H1 (cell line): ENCODE results near the gene TTC23. TPM values are rescaled to one million over a fixed set of nuclear protein-coding genes. Genes with fewer than 3 reads are reported as not detected.

Experiments used
- CBX5 ChIP-seq: fragments of 300-800, 300-1000 bp; sonication (generic); IDR thresholded peaks from 2 replicates; pipeline ENCODE4 v1.7.1; 2016; ENCODE audit warnings: antibody characterized with exemption, low read length, low read depth
- CHD2 ChIP-seq: IDR thresholded peaks from 2 replicates; pipeline ENCODE4 v1.6.1; 2012; ENCODE audit warnings: low read length, improper control_type of control experiment
- polyA plus RNA-seq, 7 experiments: library from polyadenylated mRNA; depleted of rRNA in 3 of 7; stranded (reverse) in 5 of 7; unstranded in 2 of 7; fragments of >200 nt in 5 of 7; fragments of 200-250 nt in 2 of 7; gene quantifications; 1 replicate in 5 of 7; 2 replicates in 1 of 7; 4 replicates in 1 of 7; pipeline versions ENCODE4 v1.2.1 to v1.2.3, GENCODE V29; 2011 to 2013; ENCODE audit warnings: missing spikeins in 2 of 7, mixed read lengths in 2 of 7
- total RNA-seq: library from RNA; stranded (reverse); fragmentation: NEBNext Ultra II Directional; extraction: Animal tissue kit (Norgen Biotek cat#: 25700); gene quantifications from 2 replicates; pipeline ENCODE4 v1.2.1, GENCODE V29; 2021
- TF ChIP-seq, protein P1 (sequence below): fragments of 300-600 bp; sonication (generic); IDR thresholded peaks from 2 replicates; pipeline ENCODE4 v1.7.1; 2012; ENCODE audit warnings: low read length, moderate library complexity, mild to moderate bottlenecking, inconsistent platforms; ENCODE audit not compliant: insufficient replicate concordance

TTC23 gene
- total and polyA plus RNA-seq, 2 of the 8 experiments (the other 6 are each of a cell fraction or from before 2014, with no cell fraction given): 4.8 to 23.0 TPM

- TF ChIP-seq, protein P1, sequence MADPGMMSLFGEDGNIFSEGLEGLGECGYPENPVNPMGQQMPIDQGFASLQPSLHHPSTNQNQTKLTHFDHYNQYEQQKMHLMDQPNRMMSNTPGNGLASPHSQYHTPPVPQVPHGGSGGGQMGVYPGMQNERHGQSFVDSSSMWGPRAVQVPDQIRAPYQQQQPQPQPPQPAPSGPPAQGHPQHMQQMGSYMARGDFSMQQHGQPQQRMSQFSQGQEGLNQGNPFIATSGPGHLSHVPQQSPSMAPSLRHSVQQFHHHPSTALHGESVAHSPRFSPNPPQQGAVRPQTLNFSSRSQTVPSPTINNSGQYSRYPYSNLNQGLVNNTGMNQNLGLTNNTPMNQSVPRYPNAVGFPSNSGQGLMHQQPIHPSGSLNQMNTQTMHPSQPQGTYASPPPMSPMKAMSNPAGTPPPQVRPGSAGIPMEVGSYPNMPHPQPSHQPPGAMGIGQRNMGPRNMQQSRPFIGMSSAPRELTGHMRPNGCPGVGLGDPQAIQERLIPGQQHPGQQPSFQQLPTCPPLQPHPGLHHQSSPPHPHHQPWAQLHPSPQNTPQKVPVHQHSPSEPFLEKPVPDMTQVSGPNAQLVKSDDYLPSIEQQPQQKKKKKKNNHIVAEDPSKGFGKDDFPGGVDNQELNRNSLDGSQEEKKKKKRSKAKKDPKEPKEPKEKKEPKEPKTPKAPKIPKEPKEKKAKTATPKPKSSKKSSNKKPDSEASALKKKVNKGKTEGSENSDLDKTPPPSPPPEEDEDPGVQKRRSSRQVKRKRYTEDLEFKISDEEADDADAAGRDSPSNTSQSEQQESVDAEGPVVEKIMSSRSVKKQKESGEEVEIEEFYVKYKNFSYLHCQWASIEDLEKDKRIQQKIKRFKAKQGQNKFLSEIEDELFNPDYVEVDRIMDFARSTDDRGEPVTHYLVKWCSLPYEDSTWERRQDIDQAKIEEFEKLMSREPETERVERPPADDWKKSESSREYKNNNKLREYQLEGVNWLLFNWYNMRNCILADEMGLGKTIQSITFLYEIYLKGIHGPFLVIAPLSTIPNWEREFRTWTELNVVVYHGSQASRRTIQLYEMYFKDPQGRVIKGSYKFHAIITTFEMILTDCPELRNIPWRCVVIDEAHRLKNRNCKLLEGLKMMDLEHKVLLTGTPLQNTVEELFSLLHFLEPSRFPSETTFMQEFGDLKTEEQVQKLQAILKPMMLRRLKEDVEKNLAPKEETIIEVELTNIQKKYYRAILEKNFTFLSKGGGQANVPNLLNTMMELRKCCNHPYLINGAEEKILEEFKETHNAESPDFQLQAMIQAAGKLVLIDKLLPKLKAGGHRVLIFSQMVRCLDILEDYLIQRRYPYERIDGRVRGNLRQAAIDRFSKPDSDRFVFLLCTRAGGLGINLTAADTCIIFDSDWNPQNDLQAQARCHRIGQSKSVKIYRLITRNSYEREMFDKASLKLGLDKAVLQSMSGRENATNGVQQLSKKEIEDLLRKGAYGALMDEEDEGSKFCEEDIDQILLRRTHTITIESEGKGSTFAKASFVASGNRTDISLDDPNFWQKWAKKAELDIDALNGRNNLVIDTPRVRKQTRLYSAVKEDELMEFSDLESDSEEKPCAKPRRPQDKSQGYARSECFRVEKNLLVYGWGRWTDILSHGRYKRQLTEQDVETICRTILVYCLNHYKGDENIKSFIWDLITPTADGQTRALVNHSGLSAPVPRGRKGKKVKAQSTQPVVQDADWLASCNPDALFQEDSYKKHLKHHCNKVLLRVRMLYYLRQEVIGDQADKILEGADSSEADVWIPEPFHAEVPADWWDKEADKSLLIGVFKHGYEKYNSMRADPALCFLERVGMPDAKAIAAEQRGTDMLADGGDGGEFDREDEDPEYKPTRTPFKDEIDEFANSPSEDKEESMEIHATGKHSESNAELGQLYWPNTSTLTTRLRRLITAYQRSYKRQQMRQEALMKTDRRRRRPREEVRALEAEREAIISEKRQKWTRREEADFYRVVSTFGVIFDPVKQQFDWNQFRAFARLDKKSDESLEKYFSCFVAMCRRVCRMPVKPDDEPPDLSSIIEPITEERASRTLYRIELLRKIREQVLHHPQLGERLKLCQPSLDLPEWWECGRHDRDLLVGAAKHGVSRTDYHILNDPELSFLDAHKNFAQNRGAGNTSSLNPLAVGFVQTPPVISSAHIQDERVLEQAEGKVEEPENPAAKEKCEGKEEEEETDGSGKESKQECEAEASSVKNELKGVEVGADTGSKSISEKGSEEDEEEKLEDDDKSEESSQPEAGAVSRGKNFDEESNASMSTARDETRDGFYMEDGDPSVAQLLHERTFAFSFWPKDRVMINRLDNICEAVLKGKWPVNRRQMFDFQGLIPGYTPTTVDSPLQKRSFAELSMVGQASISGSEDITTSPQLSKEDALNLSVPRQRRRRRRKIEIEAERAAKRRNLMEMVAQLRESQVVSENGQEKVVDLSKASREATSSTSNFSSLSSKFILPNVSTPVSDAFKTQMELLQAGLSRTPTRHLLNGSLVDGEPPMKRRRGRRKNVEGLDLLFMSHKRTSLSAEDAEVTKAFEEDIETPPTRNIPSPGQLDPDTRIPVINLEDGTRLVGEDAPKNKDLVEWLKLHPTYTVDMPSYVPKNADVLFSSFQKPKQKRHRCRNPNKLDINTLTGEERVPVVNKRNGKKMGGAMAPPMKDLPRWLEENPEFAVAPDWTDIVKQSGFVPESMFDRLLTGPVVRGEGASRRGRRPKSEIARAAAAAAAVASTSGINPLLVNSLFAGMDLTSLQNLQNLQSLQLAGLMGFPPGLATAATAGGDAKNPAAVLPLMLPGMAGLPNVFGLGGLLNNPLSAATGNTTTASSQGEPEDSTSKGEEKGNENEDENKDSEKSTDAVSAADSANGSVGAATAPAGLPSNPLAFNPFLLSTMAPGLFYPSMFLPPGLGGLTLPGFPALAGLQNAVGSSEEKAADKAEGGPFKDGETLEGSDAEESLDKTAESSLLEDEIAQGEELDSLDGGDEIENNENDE: no peak
- TF ChIP-seq CHD2: no peak
- TF ChIP-seq CBX5: no peak
Observed at GRCh38 chr15:99143242-99143641, 106.1 kb downstream of the TTC23 start (continued).
